DMS53 (cell line): ENCODE measurements around the gene C12orf60.
"Not testable (repeated sequence)": the region's sequence is repeated elsewhere in the genome, so short reads cannot be mapped to it uniquely, and the experiment has no call there.

Source experiments
- DNase-seq: peaks from one replicate; lab custom pipeline; 2025; lab: John Stamatoyannopoulos, UW

C12orf60 gene

GRCh38 chr12:14803011-14803829 is at the start of gene C12orf60, which contains the start of gene WBP11:
C12orf60 (plus strand) TSS chr12:14803670; CDS start chr12:14822936, 19,266 bp downstream.
WBP11 (minus strand) TSS chr12:14803478; CDS start chr12:14801383, 2,095 bp downstream.
- peak; percentile 100 for DNase-seq

- peak; percentile 67 for DNase-seq
Measured at GRCh38 chr12:14756334-14757143, 46.9 kb upstream of the C12orf60 start.

GRCh38 chr12:14759711-14760280 is 43.7 kb upstream of the C12orf60 start:
- DNase-seq: not testable (repeated sequence)

GRCh38 chr12:14765398-14765797 is 38.1 kb upstream of the C12orf60 start:
- no peak for DNase-seq

- DNase-seq: not testable (repeated sequence)
Measured at GRCh38 chr12:14766020-14766419, 37.5 kb upstream of the C12orf60 start.

- DNase-seq: peak; percentile 41
Measured at GRCh38 chr12:14766649-14767215, 36.7 kb upstream of the C12orf60 start.

GRCh38 chr12:14767617-14768016 is 35.9 kb upstream of the C12orf60 start:
- no peak for DNase-seq

- peak; percentile 39 for DNase-seq
Measured at GRCh38 chr12:14768823-14769405, 34.6 kb upstream of the C12orf60 start.

GRCh38 chr12:14769466-14769968 is 34.0 kb upstream of the C12orf60 start:
- peak; percentile 86 for DNase-seq

- peak; percentile 99 for DNase-seq
Measured at GRCh38 chr12:14769969-14770495, 33.4 kb upstream of the C12orf60 start.

- DNase-seq: peak; percentile 99
Measured at GRCh38 chr12:14770496-14771461, 32.7 kb upstream of the C12orf60 start.

GRCh38 chr12:14771651-14772137 is 31.8 kb upstream of the C12orf60 start:
- peak; percentile 67 for DNase-seq

GRCh38 chr12:14772946-14773345 is 30.5 kb upstream of the C12orf60 start:
- DNase-seq: peak; percentile 48

- DNase-seq: peak; percentile 96
Measured at GRCh38 chr12:14773685-14774073, 29.8 kb upstream of the C12orf60 start.

GRCh38 chr12:14774074-14774905 is 29.2 kb upstream of the C12orf60 start:
- peak; percentile 100 for DNase-seq

- DNase-seq: peak; percentile 63
Measured at GRCh38 chr12:14774906-14775635, 28.4 kb upstream of the C12orf60 start.

- DNase-seq: peak; percentile 42
Measured at GRCh38 chr12:14775636-14775980, 27.9 kb upstream of the C12orf60 start.

- DNase-seq: peak; percentile 56
Measured at GRCh38 chr12:14776236-14776961, 27.1 kb upstream of the C12orf60 start.
